Ramos (cell line): ENCODE data around the gene SPATA13.

Experiments used
- in situ Hi-C: fragments of 300-500 bp; cut with MboI; formaldehyde crosslinking; loops from one replicate; pipeline ENCODE4 v1.14.3; 2022; ENCODE audit warnings: low sequenced_read_pairs; ENCODE audit not compliant: unreplicated experiment

The SPATA13 gene

GRCh38 chr13:24162604-24163003 is 2.1 kb downstream of the SPATA13 start:
- in situ Hi-C loops: no loop called here

- in situ Hi-C loops: no loop called here
These were observed 5.2 kb downstream of the SPATA13 start for GRCh38 chr13:24165746-24166145.

DNA sequence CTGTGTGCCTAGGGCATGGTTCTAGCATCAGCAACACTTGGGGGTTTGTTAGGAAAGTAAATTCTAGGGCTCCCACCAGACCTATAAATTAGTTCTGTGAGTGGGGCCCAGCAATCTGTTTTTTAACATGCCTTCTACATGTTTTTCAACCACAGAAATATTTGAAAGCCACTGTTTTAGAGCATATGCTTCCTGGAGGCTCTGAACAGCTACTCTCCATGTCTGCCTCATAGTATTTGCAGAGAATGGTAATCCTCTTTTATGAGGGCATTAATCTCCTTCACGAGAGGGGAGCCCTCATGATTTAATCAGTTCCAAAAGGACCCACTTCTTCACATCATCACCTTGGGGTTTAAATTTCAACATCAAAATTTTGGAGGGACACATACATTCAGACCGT is 6.0 kb downstream of the SPATA13 start:
- in situ Hi-C loops: no loop called here

DNA sequence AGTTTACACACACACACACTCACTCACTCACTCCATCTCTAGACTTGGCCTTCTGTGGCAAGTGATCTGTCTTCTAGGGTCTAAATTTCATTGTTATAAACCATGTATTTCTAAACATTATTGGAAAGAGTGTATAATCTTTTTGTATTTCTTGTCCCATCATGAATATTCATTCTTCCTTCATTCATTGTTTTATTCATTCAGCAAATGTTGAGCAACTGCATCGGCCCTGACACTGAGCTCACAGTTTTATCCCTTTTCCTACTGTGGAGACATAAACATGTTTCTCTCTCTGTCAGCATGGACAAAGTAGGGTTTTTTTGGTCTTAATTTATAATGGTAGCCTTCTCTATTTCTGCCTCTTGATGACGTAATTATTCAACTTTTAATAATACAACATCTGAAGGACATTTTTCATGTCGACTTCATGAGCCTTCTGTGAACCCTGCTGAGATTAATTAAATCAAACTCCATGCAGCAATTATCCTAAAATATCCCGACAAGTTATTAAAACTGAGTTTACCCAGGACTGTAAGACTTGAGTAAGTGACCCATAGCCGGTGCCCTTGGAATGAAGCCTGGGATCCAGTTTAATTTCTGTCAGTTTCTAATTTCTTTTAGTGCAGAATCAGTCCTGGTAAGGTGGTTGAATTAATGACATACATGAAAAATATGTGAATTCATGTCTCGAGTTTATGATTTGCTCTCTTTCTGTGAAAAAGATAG is 7.3 kb downstream of the SPATA13 start:
- in situ Hi-C loops: no loop called here

DNA sequence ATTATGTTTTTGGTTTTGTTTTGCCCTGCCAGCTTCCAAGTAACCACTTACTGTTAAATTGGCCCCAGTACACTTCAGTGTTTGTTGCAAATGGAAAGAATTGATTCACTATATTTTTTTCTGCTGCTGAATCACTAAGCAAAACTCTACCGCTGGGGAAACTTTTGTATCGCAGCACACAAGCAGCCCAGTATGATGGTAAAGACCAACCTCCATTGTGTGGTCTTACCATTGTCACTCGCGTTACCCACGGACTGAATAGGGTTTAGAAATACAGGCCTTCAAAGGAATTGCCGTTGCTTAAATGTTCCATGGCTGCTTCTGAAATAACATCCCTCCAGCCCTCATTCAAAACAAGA is 7.9 kb downstream of the SPATA13 start:
- in situ Hi-C loops: no loop called here

GRCh38 chr13:24168979-24169378 is 8.5 kb downstream of the SPATA13 start:
- in situ Hi-C loops: no loop called here

DNA sequence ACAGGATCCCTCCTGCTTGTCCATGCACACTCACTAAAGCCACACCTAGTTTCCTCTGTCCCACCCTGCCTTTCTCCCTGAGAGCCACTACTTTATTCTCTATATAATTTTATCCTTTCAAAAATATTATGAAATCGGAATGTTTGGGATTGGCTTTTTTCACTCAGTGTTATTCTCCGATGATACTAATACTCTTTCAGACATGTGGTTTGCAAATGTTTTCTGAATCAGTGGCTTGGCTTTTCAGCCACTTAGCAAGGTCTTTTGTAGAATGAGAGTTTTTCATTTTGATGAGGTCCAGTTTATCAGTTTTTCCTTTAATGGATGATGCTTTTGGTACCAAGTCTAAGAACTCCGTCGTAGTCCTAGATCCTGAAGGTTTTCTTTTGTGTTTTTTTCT is 11.6 kb downstream of the SPATA13 start:
- in situ Hi-C loops: no loop called here

DNA sequence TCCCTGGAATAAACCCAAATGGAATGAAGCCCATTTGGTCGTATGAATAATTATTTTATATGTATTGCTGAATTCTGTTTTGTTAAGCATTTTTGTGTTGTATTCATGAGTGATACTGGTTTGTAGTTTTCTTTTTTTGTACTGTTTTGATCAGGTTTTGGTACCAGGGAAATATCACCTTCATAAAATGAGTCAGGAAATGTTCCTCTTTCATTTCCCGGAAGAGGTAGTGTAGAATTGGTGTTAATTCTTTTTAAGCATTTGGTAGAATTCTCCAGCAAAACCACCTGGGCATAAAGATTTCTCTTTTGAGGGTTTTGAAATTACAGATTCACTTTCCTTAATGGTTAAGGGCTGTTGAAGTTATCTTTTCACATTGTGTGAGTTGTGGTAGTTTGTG is 13.3 kb downstream of the SPATA13 start:
- in situ Hi-C loops: no loop called here

DNA sequence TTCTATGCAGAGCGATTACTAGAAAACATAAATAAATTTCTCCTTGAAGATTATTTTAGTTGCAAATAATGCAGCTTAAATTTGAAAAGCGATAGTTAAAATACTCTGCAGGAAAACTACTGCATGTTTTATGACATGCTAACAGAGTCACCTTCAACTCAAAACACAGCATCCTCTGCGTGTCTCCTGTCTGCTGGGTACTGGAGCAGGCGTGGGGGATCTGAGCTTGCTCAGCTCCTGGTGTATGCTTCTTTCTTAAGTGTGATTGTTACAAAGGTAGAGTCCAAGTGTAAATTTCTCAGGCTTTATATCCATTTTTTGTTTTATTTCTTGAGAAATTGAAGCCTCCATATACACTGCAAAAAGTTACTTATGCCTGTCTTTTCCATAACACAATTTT is 15.3 kb downstream of the SPATA13 start:
- in situ Hi-C loops: no loop called here

GRCh38 chr13:24176351-24177101 is 16.0 kb downstream of the SPATA13 start:
- in situ Hi-C loops: no loop called here

DNA sequence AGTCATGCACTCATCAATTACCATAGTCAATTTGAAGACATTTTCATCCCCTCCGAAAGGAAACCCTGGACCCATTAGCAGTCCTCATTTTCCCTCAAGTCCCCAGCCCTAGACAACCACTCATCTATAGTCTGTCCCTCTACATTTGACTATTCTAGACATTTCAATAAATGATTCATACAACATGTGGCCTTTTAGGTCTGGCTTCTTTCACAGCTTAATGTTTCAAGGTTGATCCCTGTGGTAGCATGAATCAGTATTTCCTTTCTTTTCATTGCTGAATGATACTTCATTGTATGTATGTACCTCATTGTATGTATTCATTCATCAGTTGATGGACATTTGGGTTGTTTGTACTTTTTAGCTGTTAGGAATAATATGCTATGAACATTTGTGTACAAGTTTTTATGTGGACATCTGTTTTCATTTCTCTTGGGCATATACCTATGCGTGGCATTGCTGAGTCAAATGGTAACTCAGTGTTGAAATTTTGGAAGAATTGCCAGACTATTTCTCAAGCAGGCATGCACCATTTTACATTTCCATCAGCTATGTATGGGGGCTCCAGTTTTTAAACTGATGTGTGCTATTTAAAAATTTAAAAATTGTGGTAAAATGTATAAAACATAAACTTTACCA is 18.4 kb downstream of the SPATA13 start:
- in situ Hi-C loops: no loop called here

DNA sequence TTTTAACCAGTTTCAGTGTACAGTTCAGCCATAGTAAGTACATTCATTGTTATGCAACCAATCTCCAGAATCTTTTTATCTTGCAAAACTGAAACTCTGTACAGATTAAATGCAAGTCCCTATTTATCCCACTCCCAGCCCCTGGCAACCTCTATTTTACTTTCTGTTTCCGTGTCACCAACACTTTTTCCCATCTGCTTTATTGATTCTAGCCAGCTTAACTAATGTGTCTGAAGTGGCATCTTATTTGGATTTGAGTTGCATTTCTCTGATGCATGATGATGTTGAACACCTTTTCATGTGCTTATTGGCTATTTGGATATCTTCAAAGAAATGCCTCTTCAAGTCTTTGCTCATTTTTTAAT is 18.9 kb downstream of the SPATA13 start:
- in situ Hi-C loops: no loop called here

DNA sequence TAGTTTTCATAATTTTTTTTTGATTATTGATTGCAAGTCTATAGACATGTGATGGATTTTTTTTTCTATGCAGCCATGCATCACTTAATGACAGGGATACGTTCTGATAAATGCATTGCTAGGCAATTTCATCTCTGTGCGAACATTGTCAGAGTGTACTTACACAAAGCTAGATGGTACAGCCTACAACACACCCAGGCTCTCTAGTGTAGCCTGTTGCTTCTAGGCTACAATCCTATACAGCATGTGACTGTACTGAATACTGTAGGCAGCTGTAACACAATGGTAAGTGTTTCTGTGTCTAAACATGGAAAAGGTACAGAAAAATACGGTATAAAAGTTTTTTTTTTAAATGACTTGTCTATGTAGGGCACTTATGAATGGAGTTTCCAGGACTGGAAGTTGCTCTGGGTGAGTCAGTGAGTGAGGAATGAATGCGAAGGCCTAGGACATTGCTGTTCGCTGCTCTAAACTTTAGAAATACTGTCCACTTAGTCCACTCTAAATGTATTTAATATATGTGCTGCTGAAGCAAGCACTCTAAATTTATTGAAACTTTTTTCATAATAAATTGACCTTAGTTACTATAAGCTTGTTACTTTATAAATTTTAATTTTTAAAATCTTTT is 20.3 kb downstream of the SPATA13 start:
- in situ Hi-C loops: no loop called here

DNA sequence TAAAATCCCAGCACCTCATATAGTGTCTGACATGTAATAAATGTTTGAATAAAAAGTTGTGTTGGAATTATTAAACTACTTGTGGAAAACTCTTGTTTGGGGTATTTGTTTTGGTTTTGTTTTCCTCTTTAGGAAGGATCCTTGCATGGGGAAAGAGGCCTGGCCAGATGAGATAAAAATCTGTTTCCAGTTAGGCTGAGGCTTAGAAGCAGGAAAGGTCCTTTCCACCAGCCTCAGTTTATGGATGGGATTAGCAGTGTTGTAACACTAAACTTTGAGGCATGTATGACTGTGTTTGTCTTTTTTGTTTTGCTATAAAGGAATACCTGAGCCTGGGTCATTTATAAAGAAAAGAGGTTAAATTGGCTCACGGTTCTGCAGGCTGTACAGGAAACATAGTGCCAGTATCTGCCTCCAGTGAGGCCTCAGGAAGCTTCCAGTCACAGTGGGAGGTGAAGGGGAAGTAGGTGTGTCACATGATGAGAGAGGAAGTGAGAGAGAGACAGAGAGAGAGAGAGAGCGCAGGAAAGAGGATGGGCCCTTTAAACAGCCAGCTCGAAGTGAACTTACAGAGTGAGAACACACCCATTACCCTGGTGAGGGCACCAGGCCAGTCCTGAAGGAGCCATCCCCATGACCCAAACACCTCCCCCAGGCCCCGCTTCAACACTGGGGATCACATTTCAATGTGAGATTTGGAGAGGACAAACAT is 21.6 kb downstream of the SPATA13 start:
- in situ Hi-C loops: no loop called here

DNA sequence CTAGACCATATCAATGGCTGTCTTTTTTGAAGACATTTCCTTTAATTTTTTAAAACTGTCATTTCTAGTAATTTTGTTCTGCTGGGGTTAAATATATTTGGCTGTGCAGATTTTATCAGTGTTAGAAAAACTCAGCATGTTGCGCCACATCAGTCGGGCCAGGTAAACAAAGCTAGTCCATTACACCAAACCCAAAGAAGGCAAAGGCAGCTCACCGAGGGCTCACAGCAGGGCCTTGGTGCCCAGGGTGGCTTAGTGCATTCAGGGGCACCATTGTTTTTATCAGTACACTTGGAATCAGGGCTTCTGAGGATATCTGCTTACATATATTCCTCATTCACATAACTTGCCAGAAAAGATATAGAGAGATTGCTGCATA is 22.2 kb downstream of the SPATA13 start:
- in situ Hi-C loops: no loop called here

- in situ Hi-C loops: no loop called here
These were observed 23.2 kb downstream of the SPATA13 start for GRCh38 chr13:24183741-24184182.

DNA sequence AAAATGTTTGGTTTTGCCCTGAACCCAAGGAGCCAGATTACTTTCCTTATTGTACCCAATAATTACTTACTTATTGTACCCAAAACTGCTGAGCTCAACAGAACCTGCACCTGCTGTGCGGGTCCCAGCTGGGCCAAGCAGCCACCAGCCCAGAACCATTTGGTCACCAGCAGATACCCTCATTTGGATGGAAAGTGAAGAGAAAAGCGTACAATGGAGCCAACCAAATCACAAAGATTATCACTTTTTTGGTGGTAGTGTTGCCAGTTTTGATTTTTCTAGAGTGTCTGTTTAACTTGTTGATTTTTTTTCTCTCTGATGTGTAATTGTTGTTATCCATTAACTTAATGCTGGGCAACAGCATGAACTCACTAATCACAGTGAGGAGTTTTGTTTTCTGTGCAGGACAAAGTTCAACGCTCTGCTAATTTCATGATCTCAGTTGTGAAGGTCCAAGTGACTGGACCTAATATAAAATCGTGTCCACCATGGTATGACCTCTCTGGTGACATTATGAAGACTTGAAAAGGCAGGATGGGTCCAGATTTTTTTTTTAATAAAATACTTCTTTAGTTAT is 23.8 kb downstream of the SPATA13 start:
- in situ Hi-C loops: no loop called here

GRCh38 chr13:24184882-24185281 is 24.4 kb downstream of the SPATA13 start:
- in situ Hi-C loops: no loop called here

DNA sequence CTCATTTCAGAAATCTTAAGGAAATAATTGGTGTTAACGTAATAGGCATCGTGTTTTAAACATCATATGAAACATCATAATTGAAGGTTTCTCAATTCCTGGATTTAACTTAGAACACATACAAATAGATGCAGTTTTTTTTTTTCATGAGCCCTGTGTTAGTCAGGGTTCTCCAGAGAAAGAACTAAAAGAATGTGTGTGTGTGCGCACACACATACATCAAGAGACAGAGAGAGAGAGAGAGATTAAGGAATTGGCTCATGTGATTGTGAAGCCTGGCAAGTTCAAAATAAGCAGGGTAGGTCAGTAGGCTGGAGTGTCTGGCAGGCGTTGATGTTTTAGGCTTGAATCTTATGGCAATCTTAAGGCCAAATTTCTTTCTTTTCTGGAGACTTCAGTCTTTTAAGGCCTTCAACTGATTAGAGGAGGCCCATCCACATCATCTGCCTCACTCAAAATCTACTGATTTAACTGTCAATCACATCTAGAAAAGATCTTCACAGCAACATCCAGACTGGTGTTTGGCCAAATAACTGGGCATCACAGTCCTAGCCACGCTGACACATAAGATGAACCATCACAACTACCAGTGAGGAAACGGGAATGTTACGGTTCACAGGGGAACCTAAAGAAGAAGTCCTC is 25.2 kb downstream of the SPATA13 start:
- in situ Hi-C loops: no loop called here

GRCh38 chr13:24187185-24187584 is 26.7 kb downstream of the SPATA13 start:
- in situ Hi-C loops: no loop called here
